ENCODE results near the gene MAP2K4.

GRCh38 chr17:12127177-12127576, 106.5 kb downstream of the MAP2K4 start:
- TF ChIP-seq CTCF (IDR thresholded peaks at IDR 0.05 in 8 of 11, conservative IDR thresholded peaks at IDR 0.05 in 3 of 11) (no peak), POLR2A (IDR thresholded peaks at IDR 0.05) (no peak)

All from spleen (tissue), 7 donors.